HepG2 (cell line): Measurements from ENCODE around the gene HIF3A. TPM values are rescaled to one million over a fixed set of nuclear protein-coding genes. Genes with fewer than 3 reads are reported as not detected.
"Not testable (repeated sequence)": the region's sequence is repeated elsewhere in the genome, so short reads cannot be mapped to it uniquely, and the experiment has no call there.

ENCODE experiments used
- ATAC-seq: fragments of 200-7000 bp; cut with Tn5 transposase; 3 replicates; pipeline ENCODE4 v1.9.1; 2020; ENCODE audit warnings: mild to moderate bottlenecking, moderate library complexity
- BruUV-seq: library from RNA; stranded (reverse); fragments of 400-500 nt; replicated peaks from 2 replicates; lab custom pipeline; 2021; lab: Mats Ljungman, UMichigan
- CTCF ChIA-PET: fragments of 300-600 bp; formaldehyde crosslinking; extraction: SDS; loops from one replicate; lab custom pipeline; 2021; ENCODE audit warnings: low total read pairs, inconsistent platforms, low intra/inter-chr PET ratio; lab: Yijun Ruan, JAX
- POLR2A ChIA-PET: fragments of 350-600 bp; sonication (Branson Sonifier 250); formaldehyde crosslinking; loops from one replicate; lab custom pipeline; 2020; ENCODE audit warnings: antibody characterized with exemption, inconsistent platforms; lab: Yijun Ruan, JAX
- DNase-seq: peaks from one replicate; pipeline ENCODE4 v3.0.0-alpha.2; 2015; ENCODE audit warnings: low spot score
- FAIRE-seq: peaks from 3 replicates; lab custom pipeline; 2011; peaks lifted over from hg19 to GRCh38; lab: Jason Lieb, UNC
- H2AFZ ChIP-seq: one replicate; pipeline ENCODE4 v1.6.1; 2011; ENCODE audit warnings: low read length, inconsistent platforms
- H3K27ac ChIP-seq: fragments of 300-600 bp; 3 replicates; pipeline ENCODE4 v1.8.0; 2011; ENCODE audit warnings: mixed run types, mild to moderate bottlenecking, mixed read lengths, low read length, inconsistent platforms; ENCODE audit not compliant: insufficient read depth; ENCODE audit errors: extremely low read length
- H3K27me3 ChIP-seq, 2 experiments: fragments of 200-600 bp in 1 of 2; 2 replicates in 1 of 2; 3 replicates in 1 of 2; pipeline versions ENCODE4 v1.6.0 to v1.8.0; 2011; ENCODE audit warnings: low read length in 2 of 2, mild to moderate bottlenecking in 2 of 2, moderate library complexity in 2 of 2, inconsistent platforms in 1 of 2; ENCODE audit not compliant: insufficient read depth in 2 of 2, control insufficient read depth in 1 of 2
- H3K36me3 ChIP-seq, 2 experiments: fragments of 200-600 bp in 1 of 2; replicated peaks in 1 of 2; 2 replicates in 1 of 2; 3 replicates in 1 of 2; pipeline versions ENCODE4 v1.5.1 to v1.8.0; 2011; ENCODE audit warnings: low read length in 2 of 2, inconsistent platforms in 1 of 2; ENCODE audit not compliant: insufficient read depth in 2 of 2, control insufficient read depth in 1 of 2
- H3K4me1 ChIP-seq: 2 replicates; pipeline ENCODE4 v1.5.1; 2012; ENCODE audit warnings: low read length, inconsistent platforms; ENCODE audit not compliant: insufficient read depth
- H3K4me2 ChIP-seq: 2 replicates; pipeline ENCODE4 v1.6.0; 2011; ENCODE audit warnings: low read depth, low read length, inconsistent platforms
- H3K4me3 ChIP-seq, 3 experiments: fragments of 200-600 bp in 1 of 3; sonication (generic), shearing (Covaris generic) in 1 of 3; replicated peaks in 1 of 3; 2 replicates each; pipeline ENCODE4 v1.5.1; 2011 to 2016; ENCODE audit warnings: low read length in 3 of 3, inconsistent platforms in 2 of 3, low read depth in 2 of 3, mild to moderate bottlenecking in 2 of 3, control low read depth in 1 of 3, mixed read lengths in 1 of 3; ENCODE audit not compliant: insufficient read depth in 1 of 3
- H3K79me2 ChIP-seq: one replicate; pipeline ENCODE4 v1.6.1; 2011; ENCODE audit warnings: low read length, inconsistent platforms; ENCODE audit not compliant: insufficient read depth
- H3K9ac ChIP-seq: 2 replicates; pipeline ENCODE4 v1.6.0; 2011; ENCODE audit warnings: mild to moderate bottlenecking, low read depth, low read length, inconsistent platforms; ENCODE audit not compliant: insufficient read depth
- H3K9me3 ChIP-seq: 2 replicates; pipeline ENCODE4 v1.5.1; 2012; ENCODE audit warnings: mild to moderate bottlenecking, low read length
- H4K20me1 ChIP-seq: 2 replicates; pipeline ENCODE4 v1.6.0; 2011; ENCODE audit warnings: inconsistent platforms, mild to moderate bottlenecking, low read length, moderate library complexity; ENCODE audit not compliant: insufficient read depth
- ERF ChIP-seq: IDR thresholded peaks from 2 replicates; pipeline ENCODE4 v1.6.1; 2018; ENCODE audit warnings: missing biosample characterization, missing genetic modification reagents
- MNT ChIP-seq: fragments of 450-650 bp; IDR thresholded peaks from 2 replicates; pipeline ENCODE4 v1.6.1; 2016
- NR2F1 ChIP-seq, 2 experiments: fragments of 450-650 bp in 1 of 2; formaldehyde crosslinking in 1 of 2; IDR thresholded peaks; 2 replicates each; pipeline versions ENCODE4 v1.5.0 to v1.6.1; 2016 to 2020; ENCODE audit warnings: mild to moderate bottlenecking in 1 of 2, missing compliant biosample characterization in 1 of 2, missing genetic modification reagents in 1 of 2, moderate library complexity in 1 of 2
- NR2F6 ChIP-seq, 2 experiments: IDR thresholded peaks; 2 replicates each; pipeline ENCODE4 v1.6.1; 2016; ENCODE audit warnings: antibody characterized with exemption in 1 of 2, mild to moderate bottlenecking in 1 of 2
- WGBS: methylation state at CpG from one replicate; pipeline ENCODE4 v1.1.6; 2017; ENCODE audit warnings: low lambda C conversion rate; 5-methylcytosine and 5-hydroxymethylcytosine counted together
- in situ Hi-C: cut with HindIII; loops from 2 replicates; pipeline ENCODE4 v1.10.0; 2017; ENCODE audit warnings: low pct_unique_long_range_greater_than_20kb; ENCODE audit not compliant: extremely low pct_ligation_motif_present
- intact Hi-C: fragments of 100-400 bp; cut with micrococcal nuclease; formaldehyde crosslinking; loops from one replicate; pipeline ENCODE4 v1.10.0; 2022; ENCODE audit not compliant: unreplicated experiment
- polyA plus RNA-seq, 8 experiments: library from polyadenylated mRNA; depleted of rRNA in 3 of 8; stranded (reverse) in 7 of 8; unstranded in 1 of 8; fragments of >200 nt; fragmentation: Illumina TruSeq in 4 of 8; extraction: Trizol in 4 of 8; gene quantifications; 2 replicates each; pipeline versions ENCODE4 v1.2.1 to v1.2.3, GENCODE V29; 2011 to 2016; ENCODE audit warnings: low read depth in 4 of 8, missing spikeins in 1 of 8, mixed read lengths in 1 of 8; ENCODE audit not compliant: insufficient read depth in 1 of 8
- total RNA-seq, 5 experiments: library from RNA; depleted of rRNA; stranded (reverse); fragments of >200 nt; fragmentation: Illumina TruSeq; extraction: Trizol; gene quantifications; 2 replicates each; pipeline ENCODE4 v1.2.3, GENCODE V29; 2016; ENCODE audit warnings: low read depth in 1 of 5

The HIF3A gene
- total and polyA plus RNA-seq, 2 of the 13 experiments (the other 11 are each of a cell fraction or from before 2014, with no cell fraction given): 0.09 to 0.22 TPM

GRCh38 chr19:46321653-46322052 lies 24.8 kb downstream of the HIF3A start:
- Histone ChIP-seq H3K4me2 (no peak overlapping the region), H2AFZ (no peak overlapping the region), H3K36me3 (no peaks in the 10 kb centered on the region), H3K4me3 (no peak overlapping the region), H4K20me1 (no peaks in the 10 kb centered on the region), H3K9me3 (peaks cover 9% of the 10 kb centered on the region), H3K4me1 (peaks cover 8% of the 10 kb centered on the region), H3K9ac (no peak overlapping the region), H3K27me3 (no peaks in the 10 kb centered on the region), H3K79me2 (no peaks in the 10 kb centered on the region), H3K27ac (no peak overlapping the region)
- ATAC-seq: no peak
- POLR2A ChIA-PET: no interaction called here
- FAIRE-seq: no peak
- intact Hi-C loops (no loop called here), in situ Hi-C loops (no loop called here)
- no peak for TF ChIP-seq ERF (CRISPR knock-in tag)
- WGBS: 74% methylated on average over 11 of the region's 12 CpGs
- BruUV-seq: no TSS peak
- CTCF ChIA-PET: no interaction called here
- DNase-seq: no peak

GRCh38 chr19:46323227-46323626 lies 26.4 kb downstream of the HIF3A start:
- FAIRE-seq, H3K4me1 ChIP-seq, H3K27me3 ChIP-seq, intact Hi-C loops, DNase-seq, H4K20me1 ChIP-seq, POLR2A ChIA-PET, CTCF ChIA-PET, H3K36me3 ChIP-seq, H3K4me2 ChIP-seq, H3K27ac ChIP-seq, ATAC-seq, H2AFZ ChIP-seq, H3K4me3 ChIP-seq, in situ Hi-C loops, H3K9ac ChIP-seq, BruUV-seq, H3K79me2 ChIP-seq: not testable (repeated sequence)
- H3K9me3 ChIP-seq: peaks cover 20% of the 10 kb centered on the region
- WGBS: 85% methylated on average over 9 of the region's 9 CpGs

- peaks cover 13% of the 10 kb centered on the region for H3K4me1 ChIP-seq
- no peak overlapping the region for H3K4me2 ChIP-seq
- no peaks in the 10 kb centered on the region for H4K20me1 ChIP-seq
- peaks cover 20% of the 10 kb centered on the region for H3K9me3 ChIP-seq
- CTCF ChIA-PET: no interaction called here
- POLR2A ChIA-PET: no interaction called here
- BruUV-seq: no TSS peak
- DNase-seq (no peak), FAIRE-seq (no peak), ATAC-seq (no peak)
- H3K27me3 ChIP-seq: no peaks in the 10 kb centered on the region
- 19% methylated on average over 3 of the region's 3 CpGs for WGBS
- H3K36me3 ChIP-seq: no peaks in the 10 kb centered on the region
- in situ Hi-C loops: no loop called here
- TF ChIP-seq MNT (no peak), NR2F1 (CRISPR knock-in tag; IDR thresholded peaks at IDR 0.05) (0 out of 4 replicates have a peak, but pooled peaks of 1 of the 2 experiments have one; percentile 46), NR2F6 (IDR thresholded peaks at IDR 0.05) (peak; percentile 32; the same call in 1 of the 2 replicates), NR2F6 (CRISPR knock-in tag; IDR thresholded peaks at IDR 0.05) (no peak)
- no peaks in the 10 kb centered on the region for H3K79me2 ChIP-seq
- intact Hi-C loops: no loop called here
- H3K27ac ChIP-seq: no peak overlapping the region
- no peak overlapping the region for H2AFZ ChIP-seq
- no peak overlapping the region for H3K9ac ChIP-seq
- H3K4me3 ChIP-seq: no peak overlapping the region
Measured at GRCh38 chr19:46324277-46324676, 27.4 kb downstream of the HIF3A start.
